Activated naive CD8-positive, alpha-beta T cell (primary cell): ENCODE results near the gene FER.
A peak's percentile ranks its signal among the peaks of the same experiment; 100 is the strongest.
"Not testable (repeated sequence)": the region's sequence is repeated elsewhere in the genome, so short reads cannot be mapped to it uniquely, and the experiment has no call there.

ENCODE experiments used
- H3K27ac Mint-ChIP-seq: one replicate; pipeline ENCODE4 v1.8.0; 2021; ENCODE audit warnings: mixed read lengths
- H3K27me3 Mint-ChIP-seq: one replicate; pipeline ENCODE4 v1.8.0; 2021; ENCODE audit warnings: mixed read lengths
- H3K36me3 Mint-ChIP-seq: one replicate; pipeline ENCODE4 v1.8.0; 2021; ENCODE audit warnings: mixed read lengths
- H3K4me1 Mint-ChIP-seq: one replicate; pipeline ENCODE4 v1.8.0; 2021; ENCODE audit warnings: low read depth, mixed read lengths
- H3K4me3 Mint-ChIP-seq: one replicate; pipeline ENCODE4 v1.8.0; 2021; ENCODE audit warnings: mild to moderate bottlenecking, mixed read lengths
- H3K9me3 Mint-ChIP-seq: one replicate; pipeline ENCODE4 v1.8.0; 2021; ENCODE audit warnings: low read depth, mixed read lengths

FER gene

GRCh38 chr5:108747774-108748400 lies at the start of gene FER:
FER (plus strand) TSS chr5:108747897; CDS start chr5:108798183, 50,286 bp downstream.
- peaks cover 14% of the 10 kb centered on the region for H3K4me1 Mint-ChIP-seq
- no peaks in the 10 kb centered on the region for H3K27me3 Mint-ChIP-seq
- H3K9me3 Mint-ChIP-seq, result no peaks in the 10 kb centered on the region
- peak within 1 kb of the TSS; percentile 89 for H3K27ac Mint-ChIP-seq
- H3K36me3 Mint-ChIP-seq, result no peaks in the 10 kb centered on the region
- H3K4me3 Mint-ChIP-seq, result peak within 1 kb of the TSS; percentile 93

GRCh38 chr5:108700388-108700787 lies 47.3 kb upstream of the FER start:
- not testable (repeated sequence) for H3K4me1 Mint-ChIP-seq, H3K27me3 Mint-ChIP-seq, H3K9me3 Mint-ChIP-seq, H3K4me3 Mint-ChIP-seq, H3K36me3 Mint-ChIP-seq, H3K27ac Mint-ChIP-seq

GRCh38 chr5:108700930-108701329 lies 46.8 kb upstream of the FER start:
- no peak overlapping the region for H3K27ac Mint-ChIP-seq
- no peak overlapping the region for H3K4me3 Mint-ChIP-seq
- no peaks in the 10 kb centered on the region for H3K36me3 Mint-ChIP-seq
- H3K9me3 Mint-ChIP-seq, result no peaks in the 10 kb centered on the region
- H3K4me1 Mint-ChIP-seq, result no peaks in the 10 kb centered on the region
- peaks cover 2% of the 10 kb centered on the region for H3K27me3 Mint-ChIP-seq

- Mint-ChIP-seq H3K27ac (no peak overlapping the region), H3K36me3 (no peaks in the 10 kb centered on the region), H3K27me3 (no peaks in the 10 kb centered on the region), H3K9me3 (no peaks in the 10 kb centered on the region), H3K4me1 (no peaks in the 10 kb centered on the region), H3K4me3 (no peak overlapping the region)
Observed at GRCh38 chr5:108702546-108702945, 45.2 kb upstream of the FER start.

- Mint-ChIP-seq H3K36me3 (no peaks in the 10 kb centered on the region), H3K27me3 (no peaks in the 10 kb centered on the region), H3K4me3 (no peak overlapping the region), H3K27ac (no peak overlapping the region), H3K9me3 (no peaks in the 10 kb centered on the region), H3K4me1 (no peaks in the 10 kb centered on the region)
Observed at GRCh38 chr5:108703313-108703712, 44.4 kb upstream of the FER start.

GRCh38 chr5:108707141-108707540 lies 40.6 kb upstream of the FER start:
- Mint-ChIP-seq H3K36me3 (no peaks in the 10 kb centered on the region), H3K27ac (no peak overlapping the region), H3K4me3 (no peak overlapping the region), H3K27me3 (no peaks in the 10 kb centered on the region), H3K9me3 (no peaks in the 10 kb centered on the region), H3K4me1 (no peaks in the 10 kb centered on the region)

- Mint-ChIP-seq H3K4me1 (no peaks in the 10 kb centered on the region), H3K36me3 (no peaks in the 10 kb centered on the region), H3K4me3 (no peak overlapping the region), H3K27me3 (peaks cover 4% of the 10 kb centered on the region), H3K9me3 (no peaks in the 10 kb centered on the region), H3K27ac (no peak overlapping the region)
Observed at GRCh38 chr5:108711898-108712297, 35.8 kb upstream of the FER start.

GRCh38 chr5:108715408-108715807 lies 32.3 kb upstream of the FER start:
- Mint-ChIP-seq H3K36me3 (no peaks in the 10 kb centered on the region), H3K27me3 (peaks cover 4% of the 10 kb centered on the region), H3K4me1 (no peaks in the 10 kb centered on the region), H3K27ac (no peak overlapping the region), H3K9me3 (no peaks in the 10 kb centered on the region), H3K4me3 (no peak overlapping the region)

- Mint-ChIP-seq H3K27me3 (peaks cover 6% of the 10 kb centered on the region), H3K4me3 (no peak overlapping the region), H3K9me3 (no peaks in the 10 kb centered on the region), H3K36me3 (no peaks in the 10 kb centered on the region), H3K27ac (no peak overlapping the region), H3K4me1 (no peaks in the 10 kb centered on the region)
Observed at GRCh38 chr5:108720391-108720790, 27.3 kb upstream of the FER start.

GRCh38 chr5:108726446-108727235 lies 21.1 kb upstream of the FER start:
- Mint-ChIP-seq H3K36me3 (no peaks in the 10 kb centered on the region), H3K9me3 (no peaks in the 10 kb centered on the region), H3K4me1 (peaks cover 25% of the 10 kb centered on the region), H3K4me3 (peak overlapping the region; percentile 91), H3K27me3 (peaks cover 17% of the 10 kb centered on the region), H3K27ac (no peak overlapping the region)

- Mint-ChIP-seq H3K27ac (peak overlapping the region; percentile 72), H3K36me3 (no peaks in the 10 kb centered on the region), H3K4me3 (peak overlapping the region; percentile 91), H3K4me1 (peaks cover 25% of the 10 kb centered on the region), H3K9me3 (no peaks in the 10 kb centered on the region), H3K27me3 (peaks cover 16% of the 10 kb centered on the region)
Observed at GRCh38 chr5:108727236-108727650, 20.5 kb upstream of the FER start.

GRCh38 chr5:108727651-108728565 lies 19.8 kb upstream of the FER start:
- H3K4me3 Mint-ChIP-seq, result peak overlapping the region; percentile 91
- peaks cover 25% of the 10 kb centered on the region for H3K4me1 Mint-ChIP-seq
- H3K36me3 Mint-ChIP-seq, result no peaks in the 10 kb centered on the region
- H3K27me3 Mint-ChIP-seq, result peaks cover 18% of the 10 kb centered on the region
- H3K9me3 Mint-ChIP-seq, result no peaks in the 10 kb centered on the region
- peak overlapping the region; percentile 72 for H3K27ac Mint-ChIP-seq

GRCh38 chr5:108728566-108729241 lies 19.0 kb upstream of the FER start:
- H3K4me1 Mint-ChIP-seq, result peaks cover 25% of the 10 kb centered on the region
- H3K9me3 Mint-ChIP-seq, result no peaks in the 10 kb centered on the region
- H3K27me3 Mint-ChIP-seq, result peaks cover 20% of the 10 kb centered on the region
- H3K27ac Mint-ChIP-seq, result peak overlapping the region; percentile 62
- peak overlapping the region; percentile 91 for H3K4me3 Mint-ChIP-seq
- no peaks in the 10 kb centered on the region for H3K36me3 Mint-ChIP-seq

GRCh38 chr5:108729242-108729615 lies 18.5 kb upstream of the FER start:
- Mint-ChIP-seq H3K4me3 (peak overlapping the region; percentile 62), H3K27me3 (peaks cover 21% of the 10 kb centered on the region), H3K27ac (no peak overlapping the region)

More at GRCh38 chr5:108729242-108729615, 18.5 kb upstream of the FER start:
- Mint-ChIP-seq H3K9me3 (no peaks in the 10 kb centered on the region), H3K4me1 (peaks cover 25% of the 10 kb centered on the region), H3K36me3 (no peaks in the 10 kb centered on the region)
